Testis (tissue), 2 donors: Measurements from ENCODE around the gene EFL1.

Experiments
- CTCF ChIP-seq, 3 experiments: fragments of 450-650 bp in 2 of 3; fragments of 200-600 bp in 1 of 3; sonication (generic) in 1 of 3; IDR thresholded peaks; one replicate each; pipeline ENCODE4 v1.5.1; 2016 to 2019; ENCODE audit warnings: antibody characterized with exemption in 3 of 3, mild to moderate bottlenecking in 2 of 3, moderate library complexity in 1 of 3
- POLR2A ChIP-seq: fragments of 450-650 bp; IDR thresholded peaks from one replicate; pipeline ENCODE4 v1.6.1; 2017; ENCODE audit warnings: antibody characterized with exemption, mild to moderate bottlenecking, moderate library complexity

GRCh38 chr15:82275410-82275809 lies 12.9 kb upstream of the EFL1 start:
- TF ChIP-seq POLR2A (no peak), CTCF (IDR thresholded peaks at IDR 0.05) (no peak)
